ENCODE results near the gene EML5.

DNA sequence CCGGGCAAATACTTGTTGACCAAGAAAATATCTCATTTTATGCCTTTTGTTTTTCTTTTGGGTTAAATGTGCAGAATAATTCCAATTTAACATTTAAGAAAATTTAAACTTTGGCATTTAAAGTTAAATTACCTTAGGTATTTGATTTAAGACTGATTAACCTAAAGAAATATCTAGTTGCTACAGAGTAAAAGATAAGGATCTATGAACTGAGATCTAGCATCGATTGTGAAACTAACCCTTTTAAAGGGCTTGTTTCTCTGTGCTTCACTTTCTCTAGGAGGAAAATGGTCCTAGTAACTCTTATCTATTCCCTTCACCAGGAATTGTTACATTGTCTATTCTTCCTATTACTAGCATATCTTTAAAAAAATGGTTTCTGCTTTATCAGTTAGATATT is 29.1 kb upstream of the EML5 start:
- TF ChIP-seq, protein P1, sequence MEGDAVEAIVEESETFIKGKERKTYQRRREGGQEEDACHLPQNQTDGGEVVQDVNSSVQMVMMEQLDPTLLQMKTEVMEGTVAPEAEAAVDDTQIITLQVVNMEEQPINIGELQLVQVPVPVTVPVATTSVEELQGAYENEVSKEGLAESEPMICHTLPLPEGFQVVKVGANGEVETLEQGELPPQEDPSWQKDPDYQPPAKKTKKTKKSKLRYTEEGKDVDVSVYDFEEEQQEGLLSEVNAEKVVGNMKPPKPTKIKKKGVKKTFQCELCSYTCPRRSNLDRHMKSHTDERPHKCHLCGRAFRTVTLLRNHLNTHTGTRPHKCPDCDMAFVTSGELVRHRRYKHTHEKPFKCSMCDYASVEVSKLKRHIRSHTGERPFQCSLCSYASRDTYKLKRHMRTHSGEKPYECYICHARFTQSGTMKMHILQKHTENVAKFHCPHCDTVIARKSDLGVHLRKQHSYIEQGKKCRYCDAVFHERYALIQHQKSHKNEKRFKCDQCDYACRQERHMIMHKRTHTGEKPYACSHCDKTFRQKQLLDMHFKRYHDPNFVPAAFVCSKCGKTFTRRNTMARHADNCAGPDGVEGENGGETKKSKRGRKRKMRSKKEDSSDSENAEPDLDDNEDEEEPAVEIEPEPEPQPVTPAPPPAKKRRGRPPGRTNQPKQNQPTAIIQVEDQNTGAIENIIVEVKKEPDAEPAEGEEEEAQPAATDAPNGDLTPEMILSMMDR (conservative IDR thresholded peaks at IDR 0.05; ENCODE audit: low read depth in 2 of 2), result no peak
- no peak for TF ChIP-seq POLR2AphosphoS5 (IDR thresholded peaks at IDR 0.05; ENCODE audit: low read depth)
- no peak for TF ChIP-seq CREB1 (CRISPR knock-in tag; IDR thresholded peaks at IDR 0.05; ENCODE audit: low read depth)
- TF ChIP-seq, protein P2, sequence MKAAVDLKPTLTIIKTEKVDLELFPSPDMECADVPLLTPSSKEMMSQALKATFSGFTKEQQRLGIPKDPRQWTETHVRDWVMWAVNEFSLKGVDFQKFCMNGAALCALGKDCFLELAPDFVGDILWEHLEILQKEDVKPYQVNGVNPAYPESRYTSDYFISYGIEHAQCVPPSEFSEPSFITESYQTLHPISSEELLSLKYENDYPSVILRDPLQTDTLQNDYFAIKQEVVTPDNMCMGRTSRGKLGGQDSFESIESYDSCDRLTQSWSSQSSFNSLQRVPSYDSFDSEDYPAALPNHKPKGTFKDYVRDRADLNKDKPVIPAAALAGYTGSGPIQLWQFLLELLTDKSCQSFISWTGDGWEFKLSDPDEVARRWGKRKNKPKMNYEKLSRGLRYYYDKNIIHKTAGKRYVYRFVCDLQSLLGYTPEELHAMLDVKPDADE (IDR thresholded peaks at IDR 0.05), result no peak
- TF ChIP-seq, protein P3, sequence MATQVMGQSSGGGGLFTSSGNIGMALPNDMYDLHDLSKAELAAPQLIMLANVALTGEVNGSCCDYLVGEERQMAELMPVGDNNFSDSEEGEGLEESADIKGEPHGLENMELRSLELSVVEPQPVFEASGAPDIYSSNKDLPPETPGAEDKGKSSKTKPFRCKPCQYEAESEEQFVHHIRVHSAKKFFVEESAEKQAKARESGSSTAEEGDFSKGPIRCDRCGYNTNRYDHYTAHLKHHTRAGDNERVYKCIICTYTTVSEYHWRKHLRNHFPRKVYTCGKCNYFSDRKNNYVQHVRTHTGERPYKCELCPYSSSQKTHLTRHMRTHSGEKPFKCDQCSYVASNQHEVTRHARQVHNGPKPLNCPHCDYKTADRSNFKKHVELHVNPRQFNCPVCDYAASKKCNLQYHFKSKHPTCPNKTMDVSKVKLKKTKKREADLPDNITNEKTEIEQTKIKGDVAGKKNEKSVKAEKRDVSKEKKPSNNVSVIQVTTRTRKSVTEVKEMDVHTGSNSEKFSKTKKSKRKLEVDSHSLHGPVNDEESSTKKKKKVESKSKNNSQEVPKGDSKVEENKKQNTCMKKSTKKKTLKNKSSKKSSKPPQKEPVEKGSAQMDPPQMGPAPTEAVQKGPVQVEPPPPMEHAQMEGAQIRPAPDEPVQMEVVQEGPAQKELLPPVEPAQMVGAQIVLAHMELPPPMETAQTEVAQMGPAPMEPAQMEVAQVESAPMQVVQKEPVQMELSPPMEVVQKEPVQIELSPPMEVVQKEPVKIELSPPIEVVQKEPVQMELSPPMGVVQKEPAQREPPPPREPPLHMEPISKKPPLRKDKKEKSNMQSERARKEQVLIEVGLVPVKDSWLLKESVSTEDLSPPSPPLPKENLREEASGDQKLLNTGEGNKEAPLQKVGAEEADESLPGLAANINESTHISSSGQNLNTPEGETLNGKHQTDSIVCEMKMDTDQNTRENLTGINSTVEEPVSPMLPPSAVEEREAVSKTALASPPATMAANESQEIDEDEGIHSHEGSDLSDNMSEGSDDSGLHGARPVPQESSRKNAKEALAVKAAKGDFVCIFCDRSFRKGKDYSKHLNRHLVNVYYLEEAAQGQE (IDR thresholded peaks at IDR 0.05; ENCODE audit: unreplicated experiment), result no peak
- no peak for TF ChIP-seq EZH2 (IDR thresholded peaks at IDR 0.05; ENCODE audit: low read depth, unreplicated experiment)

Data from GM23338 (cell line).